Hematopoietic multipotent progenitor cell treated with erythropoietin and hydrocortisone succinate and interleukin-3 and kit ligand, for 4 days (in vitro differentiated cells): ENCODE measurements around the gene COL10A1.

Source experiments
- DNase-seq: peaks from one replicate; pipeline ENCODE4 v3.0.0-alpha.2; 2015

The COL10A1 gene

GRCh38 chr6:116078522-116078921, 47.4 kb downstream of the COL10A1 start:
- DNase-seq = no peak

- DNase-seq = no peak
Observed at GRCh38 chr6:116074732-116075390, 51.1 kb downstream of the COL10A1 start.

- DNase-seq = no peak
Observed at GRCh38 chr6:116073765-116074440, 52.0 kb downstream of the COL10A1 start.

GRCh38 chr6:116072368-116072767, 53.6 kb downstream of the COL10A1 start:
- no peak for DNase-seq

GRCh38 chr6:116070616-116071389, 55.1 kb downstream of the COL10A1 start:
- DNase-seq = no peak

GRCh38 chr6:116070101-116070500, 55.8 kb downstream of the COL10A1 start:
- no peak for DNase-seq
